K562 (cell line): ENCODE measurements around the gene MYO1A. TPM values are rescaled to one million over a fixed set of nuclear protein-coding genes. Genes with fewer than 3 reads are reported as not detected.

ENCODE experiments used
- ARNT ChIP-seq, 2 experiments: fragments of 450-650 bp; IDR thresholded peaks; 2 replicates each; pipeline ENCODE4 v1.6.1; 2016; ENCODE audit warnings: mild to moderate bottlenecking in 1 of 2
- E2F5 ChIP-seq: sonication (generic); formaldehyde crosslinking; IDR thresholded peaks from 2 replicates; pipeline ENCODE4 v1.8.0; 2022; ENCODE audit warnings: mild to moderate bottlenecking, missing genetic modification reagents
- GTF2E2 ChIP-seq: fragments of 200-800 bp; sonication (Bioruptor generic); IDR thresholded peaks from 2 replicates; pipeline ENCODE4 v1.6.1; 2016; ENCODE audit warnings: missing genetic modification characterization, missing compliant biosample characterization
- HDAC8 ChIP-seq: fragments of 450-650 bp; IDR thresholded peaks from 2 replicates; pipeline ENCODE4 v1.6.1; 2016; ENCODE audit warnings: mild to moderate bottlenecking, missing genetic modification characterization, moderate library complexity, missing compliant biosample characterization
- HINFP ChIP-seq: fragments of 450-650 bp; conservative IDR thresholded peaks from 2 replicates; pipeline ENCODE4 v1.6.1; 2016; ENCODE audit warnings: missing genetic modification characterization, low read depth, mild to moderate bottlenecking, control low read depth, missing compliant biosample characterization
- HMBOX1 ChIP-seq: sonication (generic); IDR thresholded peaks from 2 replicates; pipeline ENCODE4 v1.6.1; 2016
- HMG20A ChIP-seq: fragments of 450-650 bp; formaldehyde crosslinking; conservative IDR thresholded peaks from 2 replicates; pipeline ENCODE4 v1.4.0; 2020; ENCODE audit warnings: mild to moderate bottlenecking, mixed read lengths
- MAZ ChIP-seq, 2 experiments: fragments of 450-650 bp in 1 of 2; sonication (generic) in 1 of 2; formaldehyde crosslinking; IDR thresholded peaks in 1 of 2; conservative IDR thresholded peaks in 1 of 2; 2 replicates each; pipeline versions ENCODE4 v1.4.0 to v1.5.0; 2020; ENCODE audit warnings: mild to moderate bottlenecking in 1 of 2, missing genetic modification reagents in 1 of 2
- MTA2 ChIP-seq: fragments of 450-650 bp; IDR thresholded peaks from 2 replicates; pipeline ENCODE4 v1.6.1; 2016; ENCODE audit warnings: low read depth
- MYNN ChIP-seq, 2 experiments: sonication (generic); formaldehyde crosslinking in 1 of 2; IDR thresholded peaks; 2 replicates each; pipeline versions ENCODE4 v1.5.0 to v1.6.1; 2016 to 2020; ENCODE audit warnings: antibody characterized with exemption in 1 of 2, missing genetic modification reagents in 1 of 2
- NR1H2 ChIP-seq: sonication (generic); formaldehyde crosslinking; IDR thresholded peaks from 2 replicates; pipeline ENCODE4 v1.4.0; 2020; ENCODE audit warnings: mild to moderate bottlenecking, missing genetic modification reagents
- PCBP1 ChIP-seq: fragments of 200-400 bp; formaldehyde crosslinking; IDR thresholded peaks from 2 replicates; pipeline ENCODE4 v1.6.1; 2018; ENCODE audit warnings: mild to moderate bottlenecking, low read depth, low read length; ENCODE audit not compliant: poor library complexity, severe bottlenecking
- RUNX1 ChIP-seq: sonication (generic); IDR thresholded peaks from 2 replicates; pipeline ENCODE4 v1.6.1; 2016; ENCODE audit warnings: antibody characterized with exemption, low read depth
- SPI1 ChIP-seq: IDR thresholded peaks from 2 replicates; pipeline ENCODE4 v1.6.1; 2011; ENCODE audit warnings: low read depth, low read length, control low read depth, borderline replicate concordance
- SRF ChIP-seq, 2 experiments: fragments of 250-450, 450-650 bp in 1 of 2; sonication (Bioruptor Pico) in 1 of 2; sonication (generic) in 1 of 2; formaldehyde crosslinking; IDR thresholded peaks; 2 replicates each; pipeline versions ENCODE4 v1.5.0 to v1.5.1; 2020 to 2022; ENCODE audit warnings: mild to moderate bottlenecking in 1 of 2, missing genetic modification reagents in 1 of 2
- TBL1XR1 ChIP-seq, 2 experiments: IDR thresholded peaks; 2 replicates each; pipeline ENCODE4 v1.6.1; 2012; ENCODE audit warnings: improper control_type of control experiment in 2 of 2, low read length in 2 of 2, mild to moderate bottlenecking in 1 of 2
- TCFL5 ChIP-seq: fragments of 250-450 bp; sonication (Bioruptor Pico); conservative IDR thresholded peaks from 2 replicates; pipeline ENCODE4 v1.6.1; 2021; ENCODE audit warnings: mild to moderate bottlenecking, moderate library complexity, matching md5 sums
- TFAP4 ChIP-seq: sonication (generic); formaldehyde crosslinking; IDR thresholded peaks from 2 replicates; pipeline ENCODE4 v1.8.0; 2022; ENCODE audit warnings: missing genetic modification reagents, mild to moderate bottlenecking, moderate library complexity, borderline replicate concordance
- TSC22D4 ChIP-seq: fragments of 450-650 bp; IDR thresholded peaks from 2 replicates; pipeline ENCODE4 v1.6.1; 2016; ENCODE audit warnings: missing genetic modification characterization, missing biosample characterization, control low read depth
- ZNF263 ChIP-seq: sonication (generic); formaldehyde crosslinking; IDR thresholded peaks from 2 replicates; pipeline ENCODE4 v1.8.0; 2022; ENCODE audit warnings: mild to moderate bottlenecking, missing genetic modification reagents, borderline replicate concordance
- ZNF511 ChIP-seq: sonication (generic); formaldehyde crosslinking; IDR thresholded peaks from 2 replicates; pipeline ENCODE4 v1.8.0; 2022; ENCODE audit warnings: mild to moderate bottlenecking, missing genetic modification reagents
- ZNF79 ChIP-seq: fragments of 250-450 bp; sonication (Bioruptor Pico); IDR thresholded peaks from 2 replicates; pipeline ENCODE4 v1.4.0; 2020; ENCODE audit warnings: low read depth, mild to moderate bottlenecking, moderate library complexity
- ZSCAN29 ChIP-seq: fragments of 450-650 bp; IDR thresholded peaks from 2 replicates; pipeline ENCODE4 v1.6.1; 2017
- polyA plus RNA-seq, 8 experiments: library from polyadenylated mRNA; depleted of rRNA in 4 of 8; stranded (reverse) in 5 of 8; unstranded in 3 of 8; fragments of >200 nt; fragmentation: Nextera tagmentation in 2 of 8; fragmentation: Illumina TruSeq in 1 of 8; extraction: Ambion mirVana in 2 of 8; extraction: Trizol in 1 of 8; gene quantifications; 2 replicates each; pipeline versions ENCODE4 v1.2.1 to v1.2.3, GENCODE V29; 2011 to 2014; ENCODE audit warnings: inconsistent platforms in 1 of 8, missing spikeins in 1 of 8
- total RNA-seq, 7 experiments: library from RNA; depleted of rRNA in 6 of 7; stranded (reverse); fragments of >200 nt in 6 of 7; fragmentation: Illumina TruSeq in 2 of 7; extraction: Trizol in 2 of 7; gene quantifications; 2 replicates each; pipeline versions ENCODE4 v1.2.1 to v1.2.3, GENCODE V29; 2011 to 2021; ENCODE audit warnings: low replicate concordance in 1 of 7

MYO1A gene
- total and polyA plus RNA-seq, 9 of the 15 experiments (the other 6 are each of a cell fraction or from before 2014, with no cell fraction given) = 0.03 to 0.29 (median 0.14) TPM; not detected in 2

GRCh38 chr12:57088354-57089270 lies 38.7 kb upstream of the MYO1A start, which contains the start of gene NAB2 (continued):
- TF ChIP-seq HDAC8 (tag) = 0 out of 2 replicates have a peak, but pooled peaks have one; percentile 22
- TF ChIP-seq ZNF263 (CRISPR knock-in tag) = no peak
- TF ChIP-seq TFAP4 (CRISPR knock-in tag) = peak; percentile 72
- peak; percentile 83 for TF ChIP-seq ZNF511 (CRISPR knock-in tag)
- no peak for TF ChIP-seq HMBOX1
- TF ChIP-seq HMG20A (CRISPR knock-in tag) = no peak
- TF ChIP-seq ARNT (IDR thresholded peaks at IDR 0.05) = no peak
- TF ChIP-seq TBL1XR1 (IDR thresholded peaks at IDR 0.05; ENCODE audit: low read length in 2 of 2) = peak in 1 of 2 experiments; percentile 26; a peak in 1 of 4 replicates
- no peak for TF ChIP-seq ZSCAN29
- TF ChIP-seq ZNF79 (CRISPR knock-in tag) = no peak
- TF ChIP-seq TSC22D4 (tag) = no peak
- TF ChIP-seq GTF2E2 (tag) = no peak
- TF ChIP-seq HINFP (tag) = no peak
- no peak for TF ChIP-seq TCFL5 (CRISPR knock-in tag)
- TF ChIP-seq MYNN (IDR thresholded peaks at IDR 0.05) = peak; percentile 56; the same call in 1 of the 2 replicates
- TF ChIP-seq MYNN (CRISPR knock-in tag; IDR thresholded peaks at IDR 0.05) = no peak
- no peak for TF ChIP-seq RUNX1
- TF ChIP-seq MAZ (CRISPR knock-in tag; conservative IDR thresholded peaks at IDR 0.05 in 1 of 2, IDR thresholded peaks at IDR 0.05 in 1 of 2) = peak; percentile 28 to 67; a peak in 3 of 4 replicates
- no peak for TF ChIP-seq NR1H2 (CRISPR knock-in tag)
- TF ChIP-seq MTA2 = 0 out of 2 replicates have a peak, but pooled peaks have one; percentile 16
- TF ChIP-seq SRF (CRISPR knock-in tag; IDR thresholded peaks at IDR 0.05) = no peak; a peak in 1 of 4 replicates
- no peak for TF ChIP-seq SPI1
- no peak for TF ChIP-seq E2F5 (CRISPR knock-in tag)
- TF ChIP-seq PCBP1 = no peak
